Left forelimb (tissue), 1 donor: ENCODE measurements around the gene MOK.

Experiments used
- DNase-seq: peaks from one replicate; pipeline ENCODE4 v3.0.0-alpha.2; 2018; ENCODE audit warnings: low spot score

The MOK gene

GRCh38 chr14:102180248-102180998 is 124.5 kb downstream of the MOK start:
- no peak for DNase-seq
